ENCODE data around the gene UNC13B. TPM values are rescaled to one million over a fixed set of nuclear protein-coding genes. Genes with fewer than 3 reads are reported as not detected.

UNC13B gene
- total RNA-seq, 1 experiment from 2014 or later: 48.2 TPM

DNA sequence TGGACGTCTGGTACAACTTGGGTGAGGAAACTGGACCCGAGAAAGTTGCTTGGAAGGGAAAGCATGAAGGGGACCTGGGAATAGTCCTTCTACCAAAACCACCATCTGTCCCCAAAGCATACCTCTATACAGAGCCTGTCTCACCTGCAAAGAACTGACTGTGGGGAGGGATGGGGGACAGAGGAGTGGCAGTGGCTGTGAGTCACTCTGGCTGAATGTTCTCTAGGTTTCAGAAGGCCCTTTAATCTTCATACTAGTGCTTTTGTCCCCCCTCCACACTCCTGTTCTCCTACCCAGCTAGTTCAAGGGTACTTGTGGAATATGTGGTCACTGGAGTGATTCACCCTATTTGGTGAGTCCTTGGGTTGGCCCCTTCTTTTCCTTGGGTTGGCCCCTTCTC, 218.8 kb downstream of the UNC13B start:
- Histone ChIP-seq H4K20me1 (ENCODE audit: control insufficient read depth, insufficient read depth, insufficient read length) (no peaks in the 10 kb centered on the region), H2BK15ac (ENCODE audit: low read depth, low read length) (no peak overlapping the region), H3K4me1 (ENCODE audit: insufficient read depth, low read length) (no peaks in the 10 kb centered on the region), H2BK20ac (ENCODE audit: low read depth, low read length, poor library complexity, severe bottlenecking) (no peak overlapping the region), H3K18ac (ENCODE audit: insufficient read length, low read depth, low read length) (no peak overlapping the region), H2BK12ac (ENCODE audit: insufficient read length, low read depth, low read length) (no peak overlapping the region), H3K9me3 (ENCODE audit: control insufficient read depth, low read depth, low read length) (no peaks in the 10 kb centered on the region), H3K56ac (ENCODE audit: insufficient read length, low read depth, low read length) (no peak overlapping the region), H4K8ac (replicated peaks; ENCODE audit: insufficient read length, low read depth, low read length) (no peak overlapping the region), H3K4ac (ENCODE audit: low read depth, low read length) (no peak overlapping the region), H2AFZ (ENCODE audit: low read length) (no peak overlapping the region), H3K9ac (ENCODE audit: extremely low read depth, insufficient read length, low read length) (no peak overlapping the region), H3K79me2 (ENCODE audit: insufficient read depth, low read length) (no peaks in the 10 kb centered on the region), H4K91ac (ENCODE audit: insufficient read length, low read depth, low read length) (no peak overlapping the region), H3K23me2 (ENCODE audit: insufficient read length, low read depth, low read length, poor library complexity, severe bottlenecking) (no peaks in the 10 kb centered on the region), H3K79me1 (ENCODE audit: insufficient read depth, low read depth, low read length, poor library complexity, severe bottlenecking) (no peaks in the 10 kb centered on the region), H3K27me3 (ENCODE audit: insufficient read depth, low read length) (no peaks in the 10 kb centered on the region), H2BK5ac (ENCODE audit: insufficient read length, low read length) (no peak overlapping the region), H2AK5ac (ENCODE audit: insufficient read length, low read length) (no peak overlapping the region), H3K14ac (ENCODE audit: insufficient read depth, low read length) (no peak overlapping the region), H4K5ac (ENCODE audit: insufficient read length, low read depth, low read length) (no peak overlapping the region), H3T11ph (ENCODE audit: low read length) (no peak overlapping the region), H2BK120ac (ENCODE audit: low read depth, low read length, poor library complexity, severe bottlenecking) (no peak overlapping the region), H3K23ac (ENCODE audit: insufficient read length, low read depth, low read length) (no peak overlapping the region), H3K4me2 (ENCODE audit: insufficient read depth, insufficient read length, low read length) (no peak overlapping the region), H3K27ac (ENCODE audit: insufficient read length, low read depth, low read length) (no peak overlapping the region)
- H3K36me3 Mint-ChIP-seq (ENCODE audit: insufficient read depth in 1 of 3, low read depth in 3 of 3): peaks cover 0 to 16% (median 4%) of the 10 kb centered on the region in 3 experiments; a peak in 4 of 7 replicates
- H3K4me3 Mint-ChIP-seq: no peak overlapping the region
- peaks cover 4 to 5% of the 10 kb centered on the region in 2 experiments for H3K4me1 Mint-ChIP-seq
- DNase-seq: no peak
- H3K9me3 Mint-ChIP-seq: no peaks in the 10 kb centered on the region
- H3K27me3 Mint-ChIP-seq (ENCODE audit: low read depth): no peaks in the 10 kb centered on the region
- H3K27ac Mint-ChIP-seq: peak overlapping the region in 1 of 3 experiments; percentile 39; a peak in 1 of 7 replicates
- TF ChIP-seq, protein P1, sequence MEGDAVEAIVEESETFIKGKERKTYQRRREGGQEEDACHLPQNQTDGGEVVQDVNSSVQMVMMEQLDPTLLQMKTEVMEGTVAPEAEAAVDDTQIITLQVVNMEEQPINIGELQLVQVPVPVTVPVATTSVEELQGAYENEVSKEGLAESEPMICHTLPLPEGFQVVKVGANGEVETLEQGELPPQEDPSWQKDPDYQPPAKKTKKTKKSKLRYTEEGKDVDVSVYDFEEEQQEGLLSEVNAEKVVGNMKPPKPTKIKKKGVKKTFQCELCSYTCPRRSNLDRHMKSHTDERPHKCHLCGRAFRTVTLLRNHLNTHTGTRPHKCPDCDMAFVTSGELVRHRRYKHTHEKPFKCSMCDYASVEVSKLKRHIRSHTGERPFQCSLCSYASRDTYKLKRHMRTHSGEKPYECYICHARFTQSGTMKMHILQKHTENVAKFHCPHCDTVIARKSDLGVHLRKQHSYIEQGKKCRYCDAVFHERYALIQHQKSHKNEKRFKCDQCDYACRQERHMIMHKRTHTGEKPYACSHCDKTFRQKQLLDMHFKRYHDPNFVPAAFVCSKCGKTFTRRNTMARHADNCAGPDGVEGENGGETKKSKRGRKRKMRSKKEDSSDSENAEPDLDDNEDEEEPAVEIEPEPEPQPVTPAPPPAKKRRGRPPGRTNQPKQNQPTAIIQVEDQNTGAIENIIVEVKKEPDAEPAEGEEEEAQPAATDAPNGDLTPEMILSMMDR (conservative IDR thresholded peaks at IDR 0.05): no peak
- no CpG with 5 or more reads among the region's 2 CpGs for WGBS (ENCODE audit: extremely low coverage, insufficient read length, low lambda C conversion rate)
